ENCODE measurements around the gene CCDC68.

The CCDC68 gene

GRCh38 chr18:54961868-54962267 is 2.6 kb upstream of the CCDC68 start:
- DNase-seq (ENCODE audit: low read depth): no peak
- TF ChIP-seq CTCF (IDR thresholded peaks at IDR 0.05; ENCODE audit: low read length, missing control alignments): no peak
- no peak overlapping the region for H3K4me3 ChIP-seq (replicated peaks; ENCODE audit: low read depth, low read length)

DNA sequence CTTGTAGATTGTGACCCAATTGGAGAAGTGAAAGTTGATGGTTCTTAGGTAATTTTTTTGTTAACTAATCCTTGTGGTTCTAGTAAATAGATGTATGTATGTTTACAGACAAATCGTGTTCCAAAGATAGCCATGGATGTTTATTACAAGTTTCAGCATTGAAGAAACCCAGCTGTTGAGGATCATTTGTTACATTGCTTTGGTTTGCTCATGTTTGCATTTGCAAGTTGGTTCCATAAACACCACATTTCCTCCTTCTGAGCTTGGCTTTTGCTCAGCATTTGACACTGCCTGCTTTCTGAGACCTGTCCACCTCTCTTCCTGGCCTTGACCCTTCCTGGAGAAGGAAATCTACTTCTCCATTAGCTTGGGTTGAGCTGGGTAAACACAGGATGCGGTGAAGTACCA is 1.8 kb upstream of the CCDC68 start:
- H3K4me3 ChIP-seq (replicated peaks; ENCODE audit: low read depth, low read length): no peak overlapping the region
- TF ChIP-seq CTCF (IDR thresholded peaks at IDR 0.05; ENCODE audit: low read length, missing control alignments): no peak
- DNase-seq (ENCODE audit: low read depth): peak; percentile 33

- DNase-seq (ENCODE audit: low read depth): no peak
- H3K4me3 ChIP-seq (replicated peaks; ENCODE audit: low read depth, low read length): no peak overlapping the region
- no peak for TF ChIP-seq CTCF (IDR thresholded peaks at IDR 0.05; ENCODE audit: low read length, missing control alignments)
Observed at GRCh38 chr18:54960197-54960596, 936 bp upstream of the CCDC68 start.

- peak overlapping the region; percentile 79 for H3K4me3 ChIP-seq (replicated peaks; ENCODE audit: low read depth, low read length)
- TF ChIP-seq CTCF (IDR thresholded peaks at IDR 0.05; ENCODE audit: low read length, missing control alignments): no peak
Observed at GRCh38 chr18:54957996-54958395, 1.3 kb downstream of the CCDC68 start.

DNA sequence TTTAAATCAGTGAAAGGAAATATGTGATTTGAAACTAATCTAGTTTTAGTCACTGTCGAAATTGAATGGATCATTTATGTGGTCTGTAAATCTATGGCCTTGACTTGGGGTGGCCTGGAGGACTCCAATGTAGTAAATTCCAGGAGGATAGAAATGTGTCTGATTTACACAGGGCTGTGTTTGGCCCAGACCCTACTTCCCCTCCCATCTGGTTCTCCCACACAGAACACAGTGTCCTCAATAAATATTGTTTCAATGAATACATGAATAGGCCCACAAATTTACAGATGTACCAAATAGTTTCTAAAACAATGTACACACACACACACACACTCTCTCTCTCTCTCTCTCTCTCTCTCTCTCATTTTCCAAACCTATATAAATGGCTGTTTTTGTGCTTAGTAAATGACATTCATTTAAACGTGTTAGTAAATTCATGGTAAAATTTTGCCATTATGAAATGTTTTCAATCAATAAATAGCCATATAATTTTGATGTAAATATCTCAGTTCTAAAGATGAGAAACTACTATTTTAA is 1.9 kb downstream of the CCDC68 start:
- DNase-seq (ENCODE audit: low read depth): peak; percentile 44
- peak overlapping the region; percentile 79 for H3K4me3 ChIP-seq (replicated peaks; ENCODE audit: low read depth, low read length)
- TF ChIP-seq CTCF (IDR thresholded peaks at IDR 0.05; ENCODE audit: low read length, missing control alignments): no peak

More at GRCh38 chr18:54957996-54958395, 1.3 kb downstream of the CCDC68 start:
- DNase-seq (ENCODE audit: low read depth): peak; percentile 87

DNA sequence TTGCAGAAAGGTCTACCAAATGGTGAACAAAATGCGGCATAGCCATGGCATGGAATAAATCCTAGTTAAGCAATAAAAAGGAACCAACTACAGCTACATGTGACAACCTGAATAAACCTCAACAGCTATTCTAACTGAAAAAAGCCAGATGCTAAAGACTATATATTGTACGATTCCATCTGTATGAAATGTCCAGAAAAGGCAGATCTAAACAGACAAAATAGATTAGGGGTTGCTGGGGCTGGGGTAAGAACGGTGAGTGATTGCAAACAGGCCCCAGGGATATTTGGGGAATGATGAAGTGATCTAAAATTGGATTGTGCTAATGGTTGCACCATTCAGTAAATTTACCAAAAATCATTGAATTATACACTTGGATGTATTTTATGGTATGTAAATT is 2.8 kb downstream of the CCDC68 start:
- TF ChIP-seq CTCF (IDR thresholded peaks at IDR 0.05; ENCODE audit: low read length, missing control alignments): no peak
- H3K4me3 ChIP-seq (replicated peaks; ENCODE audit: low read depth, low read length): no peak overlapping the region
- DNase-seq (ENCODE audit: low read depth): no peak

GRCh38 chr18:54952026-54952425 is 7.2 kb downstream of the CCDC68 start:
- no peak for DNase-seq (ENCODE audit: low read depth)
- no peak overlapping the region for H3K4me3 ChIP-seq (replicated peaks; ENCODE audit: low read depth, low read length)
- TF ChIP-seq CTCF (IDR thresholded peaks at IDR 0.05; ENCODE audit: low read length, missing control alignments): no peak
